ENCODE data around the gene E2F1. TPM values are rescaled to one million over a fixed set of nuclear protein-coding genes. Genes with fewer than 3 reads are reported as not detected.

The E2F1 gene
- 0.34 and 0.36 TPM in 2 replicates for total RNA-seq

GRCh38 chr20:33686100-33686983 lies at the start of gene E2F1:
Gene E2F1, minus strand, starts transcription at chr20:33686385. Its CDS starts 121 bp downstream, at chr20:33686264.

GRCh38 chr20:33731693-33732165 lies 45.5 kb upstream of the E2F1 start, which contains the start of gene ZNF341:
Gene ZNF341, plus strand, starts transcription at chr20:33731996. Its CDS starts 26 bp downstream, at chr20:33732022.

DNA sequence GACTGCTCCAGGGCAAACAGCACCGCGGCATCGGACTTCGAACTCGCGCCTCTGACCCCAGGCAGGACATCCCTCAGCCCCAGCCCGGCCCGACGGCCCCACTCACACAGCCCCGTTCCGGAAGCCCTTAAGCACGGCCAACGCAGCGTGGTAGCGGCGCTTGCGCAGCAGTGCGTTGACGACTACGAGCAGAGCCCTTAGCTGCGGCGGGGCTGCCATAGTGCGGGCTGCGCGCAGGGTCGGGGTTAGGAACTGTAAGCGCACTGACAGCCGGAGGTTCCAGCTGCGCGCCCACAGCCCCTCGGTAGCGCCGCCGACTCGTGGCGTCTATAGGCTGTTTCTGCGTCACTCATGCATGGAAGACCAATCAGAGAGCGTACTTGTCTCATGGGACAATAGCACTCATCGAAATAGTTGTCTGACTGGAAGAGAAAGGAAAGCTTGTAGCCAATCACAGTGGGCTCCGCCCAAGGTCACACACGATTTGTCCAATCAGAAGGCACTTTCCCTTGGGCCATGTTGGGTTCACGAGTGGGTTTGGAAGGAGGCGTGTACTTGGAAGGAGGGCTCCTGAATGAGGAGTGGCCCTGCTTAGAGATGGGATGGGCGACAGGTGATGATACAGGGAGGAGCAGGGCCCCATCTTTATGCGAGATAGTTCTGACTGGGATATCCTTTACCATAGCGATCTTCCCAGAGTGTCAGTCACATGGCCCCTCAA lies 34.0 kb upstream of the E2F1 start, which contains the start of gene PXMP4:
PXMP4 (minus strand) TSS at position 322 of the 721 bp plus-strand sequence; CDS start at position 219, 103 bp downstream.

DNA sequence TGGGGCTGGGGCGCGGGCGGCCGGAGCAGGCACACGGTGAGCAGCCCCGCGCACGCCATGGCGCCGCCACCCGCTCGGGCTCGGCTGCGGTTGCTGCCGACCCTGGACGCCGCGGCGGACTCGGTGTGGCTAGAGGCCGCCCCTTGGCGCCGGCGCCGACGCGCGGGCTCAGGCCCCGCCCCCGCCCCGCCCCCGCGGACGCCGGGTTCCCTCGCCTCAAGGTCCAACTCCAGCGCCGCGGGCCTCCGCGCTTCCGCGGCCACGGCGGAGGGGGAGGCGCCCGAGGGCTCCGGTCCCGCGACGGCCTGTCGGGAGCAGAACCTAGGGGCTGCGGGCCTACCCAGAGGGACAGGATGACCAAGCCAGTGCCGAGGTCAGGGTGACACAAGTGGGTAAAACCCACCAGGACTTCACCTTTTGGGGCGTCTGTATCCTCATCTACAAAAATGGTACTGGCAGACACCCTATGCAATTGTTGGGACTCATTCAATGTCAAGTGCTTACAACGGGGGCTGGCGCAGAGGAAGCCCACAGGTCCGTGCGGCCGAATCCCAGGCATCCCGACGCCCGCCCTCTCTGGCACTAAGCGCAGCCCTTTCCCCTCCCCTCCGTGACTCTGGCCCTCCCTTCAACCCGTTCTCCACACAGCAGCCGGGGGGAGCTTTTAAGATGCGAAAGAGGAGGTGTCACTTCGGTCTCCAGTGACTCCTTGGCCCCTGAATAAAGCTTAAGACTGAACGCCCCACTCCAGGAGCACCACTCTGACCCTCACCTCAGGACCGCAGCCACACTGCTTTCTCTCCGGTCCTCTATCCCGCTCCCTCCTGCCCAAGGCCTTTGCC lies 11.7 kb downstream of the E2F1 start, which contains the start of gene NECAB3:
NECAB3 (minus strand) TSS at position 135 of the 842 bp plus-strand sequence; CDS start at position 59, 76 bp downstream.

DNA sequence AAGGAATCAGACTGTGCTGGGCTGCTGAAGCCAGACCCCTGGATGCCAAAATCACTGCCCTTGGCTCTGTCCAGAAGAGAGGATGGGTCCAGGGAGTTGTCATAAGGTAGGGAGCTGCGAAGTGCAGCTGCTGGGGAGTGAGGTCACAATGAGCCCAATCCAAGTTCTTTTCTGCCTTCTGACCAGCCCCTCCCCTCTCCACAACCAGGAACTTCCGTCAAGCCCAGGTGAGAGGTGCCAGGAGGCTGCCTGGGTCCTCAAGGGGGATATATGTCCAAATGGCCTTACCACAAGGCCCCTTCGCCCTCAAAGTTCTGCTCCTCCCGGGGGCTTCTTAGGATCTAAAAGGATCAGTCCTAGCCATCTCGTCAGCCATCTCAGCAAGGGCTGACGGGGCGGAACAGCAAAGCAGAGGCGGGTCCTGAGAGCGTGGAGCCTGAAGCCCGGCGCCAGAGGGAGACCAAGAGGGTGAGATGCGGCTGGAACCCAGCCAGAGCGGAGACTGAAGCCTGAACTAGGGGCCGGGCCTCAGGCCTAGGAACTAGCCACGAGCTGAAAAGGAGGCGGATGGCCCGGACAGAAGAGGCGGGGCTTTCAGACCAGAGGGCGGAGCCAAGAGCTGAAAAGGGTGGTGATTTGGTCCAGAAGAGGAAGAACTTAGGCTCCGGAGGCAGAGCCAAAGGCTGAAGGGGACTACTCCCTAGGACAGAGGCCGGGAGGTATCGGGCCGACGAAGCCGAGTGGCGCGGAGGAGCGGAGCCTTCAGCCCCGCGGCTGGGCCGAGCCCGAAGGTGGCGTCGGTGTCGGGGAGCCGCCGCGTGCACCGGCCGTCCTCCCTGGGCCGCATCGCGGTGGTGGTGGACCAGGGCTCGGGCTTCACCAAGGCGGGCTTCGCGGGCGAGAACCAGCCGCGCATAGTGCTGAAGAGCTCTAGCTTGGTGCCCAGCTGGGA lies 19.6 kb downstream of the E2F1 start, which contains the start of gene ACTL10:
ACTL10 (plus strand) TSS at position 651 of the 952 bp plus-strand sequence. CDS start 555 bp downstream, outside the sequence.

GRCh38 chr20:33662172-33662571 lies 24.0 kb downstream of the E2F1 start, which contains the start of gene C20orf144:
Gene C20orf144, plus strand, starts transcription at chr20:33662327. Its CDS starts 19 bp downstream, at chr20:33662346.

Other genes starting within 250 kb of the E2F1 start
- gene SNTA1, start 242.6 kb downstream of the E2F1 start, total RNA-seq, result 5.5 and 9.2 TPM in 2 replicates
- 5.5 and 12.2 TPM in 2 replicates for gene CBFA2T2, start 196.3 kb downstream of the E2F1 start, total RNA-seq
- under 0.01 TPM in 1 of 2 replicates, not detected in the other for gene C20orf144, start 24.1 kb downstream of the E2F1 start, total RNA-seq
- gene ACTL10, start 19.4 kb downstream of the E2F1 start, total RNA-seq, result 1.4 and 1.7 TPM in 2 replicates
- 8.2 and 10.5 TPM in 2 replicates for gene NECAB3, start 12.0 kb downstream of the E2F1 start, total RNA-seq
- gene PXMP4, start 33.9 kb upstream of the E2F1 start, total RNA-seq, result 3.8 and 7.8 TPM in 2 replicates
- 0.68 and 1.3 TPM in 2 replicates for gene ZNF341, start 45.6 kb upstream of the E2F1 start, total RNA-seq
- gene CHMP4B, start 125.0 kb upstream of the E2F1 start, total RNA-seq, result 18.5 and 48.1 TPM in 2 replicates

All from nasal cavity respiratory epithelium epithelial cell of viscerocranial mucosa (primary cell).